Measurements from ENCODE around the gene EXOC3L2.

The EXOC3L2 gene

DNA sequence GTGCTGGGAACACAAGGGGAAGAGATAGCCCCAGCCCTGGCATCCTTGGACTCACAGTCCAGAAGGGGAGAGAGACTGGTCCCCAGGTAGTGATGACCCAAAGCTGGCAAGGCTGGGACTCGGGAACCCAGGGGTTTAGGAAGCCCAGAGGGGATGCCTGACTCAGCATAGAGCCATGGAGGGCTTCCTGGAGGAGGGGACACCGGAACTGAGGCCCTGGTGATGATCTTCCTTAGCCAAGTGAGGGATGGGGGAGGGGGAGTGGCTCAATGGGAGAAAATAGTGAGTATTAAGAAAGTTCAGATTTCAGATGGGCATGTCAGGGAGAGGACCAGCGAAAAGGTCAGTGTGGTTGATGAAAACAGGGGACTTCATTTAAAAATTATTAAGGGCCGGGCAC is 26.8 kb downstream of the EXOC3L2 start:
- no peak overlapping the region for H3K4me3 ChIP-seq (ENCODE audit: low read depth, low read length)

DNA sequence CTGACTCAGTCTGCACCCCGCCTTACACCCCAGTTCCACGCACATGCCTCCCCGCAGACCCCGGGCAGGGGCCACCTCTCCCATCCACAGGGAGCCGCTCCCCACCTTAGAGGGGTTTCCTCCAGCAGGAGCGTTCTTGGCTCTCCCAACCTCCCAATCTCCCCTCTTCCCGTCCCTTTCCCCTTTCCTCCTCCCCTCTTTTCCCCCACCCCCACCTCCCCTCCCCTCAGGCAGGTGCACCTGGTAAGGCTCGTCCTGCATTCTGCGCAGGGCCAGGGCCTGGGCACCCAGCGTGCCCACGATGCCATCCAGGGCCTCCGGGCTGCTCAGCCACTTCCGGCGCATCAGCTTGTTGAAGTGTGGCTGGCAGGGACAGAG is 27.3 kb downstream of the EXOC3L2 start:
- no peak overlapping the region for H3K4me3 ChIP-seq (ENCODE audit: low read depth, low read length)
- TF ChIP-seq, protein P1, sequence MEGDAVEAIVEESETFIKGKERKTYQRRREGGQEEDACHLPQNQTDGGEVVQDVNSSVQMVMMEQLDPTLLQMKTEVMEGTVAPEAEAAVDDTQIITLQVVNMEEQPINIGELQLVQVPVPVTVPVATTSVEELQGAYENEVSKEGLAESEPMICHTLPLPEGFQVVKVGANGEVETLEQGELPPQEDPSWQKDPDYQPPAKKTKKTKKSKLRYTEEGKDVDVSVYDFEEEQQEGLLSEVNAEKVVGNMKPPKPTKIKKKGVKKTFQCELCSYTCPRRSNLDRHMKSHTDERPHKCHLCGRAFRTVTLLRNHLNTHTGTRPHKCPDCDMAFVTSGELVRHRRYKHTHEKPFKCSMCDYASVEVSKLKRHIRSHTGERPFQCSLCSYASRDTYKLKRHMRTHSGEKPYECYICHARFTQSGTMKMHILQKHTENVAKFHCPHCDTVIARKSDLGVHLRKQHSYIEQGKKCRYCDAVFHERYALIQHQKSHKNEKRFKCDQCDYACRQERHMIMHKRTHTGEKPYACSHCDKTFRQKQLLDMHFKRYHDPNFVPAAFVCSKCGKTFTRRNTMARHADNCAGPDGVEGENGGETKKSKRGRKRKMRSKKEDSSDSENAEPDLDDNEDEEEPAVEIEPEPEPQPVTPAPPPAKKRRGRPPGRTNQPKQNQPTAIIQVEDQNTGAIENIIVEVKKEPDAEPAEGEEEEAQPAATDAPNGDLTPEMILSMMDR (IDR thresholded peaks at IDR 0.05; ENCODE audit: low read depth, low read length), result no peak

More for the DNA sequence above, 26.8 kb downstream of the EXOC3L2 start:
- TF ChIP-seq, protein P1 (IDR thresholded peaks at IDR 0.05; ENCODE audit: low read depth, low read length), result no peak

DNA sequence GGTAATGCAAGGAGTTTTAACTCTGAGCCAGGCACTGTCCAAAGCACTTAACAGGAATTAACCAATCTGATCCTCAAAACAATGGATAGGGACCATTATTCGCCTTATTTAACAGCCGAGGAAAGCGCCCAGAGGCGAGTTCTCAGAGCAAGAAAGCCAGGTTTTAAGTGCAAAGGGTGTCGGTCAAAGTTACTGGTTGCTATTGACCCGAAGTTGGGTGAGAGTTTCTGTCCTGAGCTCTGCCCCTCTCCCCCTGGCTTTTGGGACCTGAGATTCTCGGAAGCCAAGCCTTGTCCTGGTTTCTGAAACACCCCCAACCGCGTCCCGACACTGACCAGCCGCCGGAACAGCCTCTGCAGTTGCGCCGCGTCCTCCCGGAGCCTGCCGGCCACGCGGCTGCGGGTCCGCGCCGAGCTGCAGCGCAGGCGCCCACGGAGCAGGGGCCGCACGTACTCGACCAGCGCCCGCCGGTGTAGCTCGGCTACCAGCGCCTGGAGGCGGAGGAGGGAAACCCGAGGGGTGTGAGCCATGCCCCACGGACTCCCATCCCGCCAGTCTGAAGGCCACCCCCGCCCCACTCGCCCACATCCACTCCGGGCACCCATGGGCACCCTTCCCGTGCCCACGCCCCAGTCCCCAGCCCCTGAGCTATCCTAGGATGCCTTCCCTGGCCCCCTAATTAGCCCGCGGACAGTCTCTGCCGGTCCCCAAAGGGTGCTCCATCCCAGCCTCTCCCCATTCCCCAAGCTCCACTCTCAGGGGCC is 27.8 kb downstream of the EXOC3L2 start:
- TF ChIP-seq, protein P1 (IDR thresholded peaks at IDR 0.05; ENCODE audit: low read depth, low read length), result no peak
- H3K4me3 ChIP-seq (ENCODE audit: low read depth, low read length), result no peak overlapping the region

DNA sequence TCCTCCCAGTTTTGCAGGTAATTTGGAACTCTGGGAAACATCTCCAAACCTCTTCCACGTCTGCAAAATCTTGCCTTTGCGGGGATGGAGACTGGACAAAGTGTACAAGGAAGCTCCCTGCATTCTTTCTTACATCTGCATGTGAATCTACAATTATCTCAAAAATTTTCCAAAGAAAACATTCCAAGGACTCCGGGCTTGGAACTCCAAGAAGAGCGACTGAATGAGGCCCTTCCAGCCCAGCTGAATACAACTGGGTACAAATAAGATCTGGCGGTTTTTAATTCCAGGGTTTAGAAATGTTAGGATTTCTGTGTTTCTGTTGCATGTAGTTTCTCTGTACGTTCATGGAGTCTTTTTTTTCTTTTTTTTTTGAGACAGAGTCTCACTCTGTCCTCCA is 28.5 kb downstream of the EXOC3L2 start:
- H3K4me3 ChIP-seq (ENCODE audit: low read depth, low read length), result no peak overlapping the region
- TF ChIP-seq, protein P1 (IDR thresholded peaks at IDR 0.05; ENCODE audit: low read depth, low read length), result no peak

DNA sequence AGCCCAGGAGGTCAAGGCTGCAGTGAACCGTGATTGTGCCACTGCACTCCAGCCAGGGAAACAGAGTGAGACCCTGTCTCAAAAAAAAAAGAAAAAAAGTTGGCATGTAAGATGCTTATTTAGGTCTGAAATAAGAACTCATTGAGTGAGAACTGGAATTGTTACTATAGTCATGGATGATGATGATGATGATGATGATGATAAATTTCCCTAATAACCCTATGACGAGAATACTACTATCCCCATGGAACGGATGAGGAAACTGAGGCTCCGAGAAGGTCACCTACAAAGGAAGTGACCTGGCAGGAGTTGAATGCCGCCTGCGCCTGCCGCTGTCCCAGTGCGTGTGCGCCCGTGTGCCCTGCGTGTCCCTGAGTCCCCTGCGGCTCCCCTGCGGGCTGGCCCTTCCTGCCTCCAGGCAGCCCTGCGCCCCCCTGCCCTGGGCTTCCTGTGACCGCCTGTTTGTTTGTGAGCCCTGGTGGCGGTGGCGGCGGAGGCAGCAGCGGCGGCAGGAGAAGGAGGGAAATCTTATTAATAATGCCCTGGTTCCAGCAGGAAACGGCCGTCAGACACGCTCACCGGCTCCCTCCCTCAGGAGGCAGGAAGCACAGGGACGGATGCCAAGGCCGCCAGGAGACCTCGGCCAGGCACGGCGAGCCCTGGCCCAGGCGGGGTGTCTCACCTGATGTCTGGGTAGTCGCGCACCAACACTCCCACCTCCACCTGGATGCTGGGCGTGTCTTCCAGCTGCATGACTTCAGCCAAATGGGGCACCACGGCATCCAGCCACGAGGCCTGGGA is 29.6 kb downstream of the EXOC3L2 start:
- no peak overlapping the region for H3K4me3 ChIP-seq (ENCODE audit: low read depth, low read length)
- TF ChIP-seq, protein P1 (IDR thresholded peaks at IDR 0.05; ENCODE audit: low read depth, low read length), result no peak

DNA sequence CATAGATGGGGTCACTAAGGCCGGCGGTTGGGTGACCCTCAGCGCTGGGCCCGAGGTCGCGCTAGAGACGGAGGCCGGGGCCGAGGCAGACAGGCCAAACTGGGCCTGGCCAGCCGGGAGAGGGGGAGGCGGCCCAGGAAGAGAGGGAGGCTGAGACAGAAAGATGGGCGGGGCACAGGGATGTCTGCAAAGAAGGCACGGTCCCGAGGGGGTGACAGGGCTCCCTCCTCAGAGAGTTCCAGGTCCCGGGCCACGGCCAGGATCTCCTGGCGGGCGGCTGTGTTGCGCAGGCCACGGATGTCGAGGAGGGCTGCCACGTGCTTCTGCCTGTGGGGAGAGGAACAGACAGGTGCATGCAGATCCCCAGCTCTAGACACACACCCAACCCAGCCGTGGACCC is 32.2 kb downstream of the EXOC3L2 start:
- TF ChIP-seq, protein P1 (IDR thresholded peaks at IDR 0.05; ENCODE audit: low read depth, low read length), result no peak
- H3K4me3 ChIP-seq (ENCODE audit: low read depth, low read length), result no peak overlapping the region

All from WI38 (cell line).